ENCODE results near the gene FUT8.

The FUT8 gene

GRCh38 chr14:65491274-65491673, 78.7 kb downstream of the FUT8 start:
- DNase-seq: no peak
- Histone ChIP-seq H3K27ac (no peak overlapping the region), H3K27me3 (ENCODE audit: insufficient read depth, low read depth, severe bottlenecking) (no peaks in the 10 kb centered on the region), H3K4me3 (ENCODE audit: low read depth, low read length) (no peak overlapping the region), H3K36me3 (no peaks in the 10 kb centered on the region), H3K9me3 (ENCODE audit: severe bottlenecking) (no peaks in the 10 kb centered on the region)
- TF ChIP-seq CTCF (IDR thresholded peaks at IDR 0.05; ENCODE audit: low read depth, low read length): no peak

GRCh38 chr14:65492266-65492665, 79.7 kb downstream of the FUT8 start:
- no peaks in the 10 kb centered on the region for H3K27me3 ChIP-seq (ENCODE audit: insufficient read depth, low read depth, severe bottlenecking)
- no peak overlapping the region for H3K4me3 ChIP-seq (ENCODE audit: low read depth, low read length)
- no peak overlapping the region for H3K27ac ChIP-seq
- H3K36me3 ChIP-seq: no peaks in the 10 kb centered on the region
- H3K9me3 ChIP-seq (ENCODE audit: severe bottlenecking): no peaks in the 10 kb centered on the region
- no peak for DNase-seq
- TF ChIP-seq CTCF (IDR thresholded peaks at IDR 0.05; ENCODE audit: low read depth, low read length): no peak

- H3K27me3 ChIP-seq (ENCODE audit: insufficient read depth, low read depth, severe bottlenecking): no peaks in the 10 kb centered on the region
- DNase-seq: no peak
- no peak overlapping the region for H3K4me3 ChIP-seq (ENCODE audit: low read depth, low read length)
- no peak for TF ChIP-seq CTCF (IDR thresholded peaks at IDR 0.05; ENCODE audit: low read depth, low read length)
- H3K9me3 ChIP-seq (ENCODE audit: severe bottlenecking): no peaks in the 10 kb centered on the region
- H3K36me3 ChIP-seq: no peaks in the 10 kb centered on the region
- no peak overlapping the region for H3K27ac ChIP-seq
Observed at GRCh38 chr14:65495196-65495595, 82.7 kb downstream of the FUT8 start.

- TF ChIP-seq CTCF (IDR thresholded peaks at IDR 0.05; ENCODE audit: low read depth, low read length): no peak
- no peak overlapping the region for H3K4me3 ChIP-seq (ENCODE audit: low read depth, low read length)
- no peaks in the 10 kb centered on the region for H3K27me3 ChIP-seq (ENCODE audit: insufficient read depth, low read depth, severe bottlenecking)
- no peaks in the 10 kb centered on the region for H3K36me3 ChIP-seq
- H3K9me3 ChIP-seq (ENCODE audit: severe bottlenecking): no peaks in the 10 kb centered on the region
- DNase-seq: no peak
- no peak overlapping the region for H3K27ac ChIP-seq
Observed at GRCh38 chr14:65496178-65496993, 83.9 kb downstream of the FUT8 start.

GRCh38 chr14:65499138-65499537, 86.6 kb downstream of the FUT8 start:
- no peak for TF ChIP-seq CTCF (IDR thresholded peaks at IDR 0.05; ENCODE audit: low read depth, low read length)
- no peak overlapping the region for H3K4me3 ChIP-seq (ENCODE audit: low read depth, low read length)
- H3K27ac ChIP-seq: no peak overlapping the region

GRCh38 chr14:65500075-65500474, 87.5 kb downstream of the FUT8 start:
- DNase-seq: no peak
- Histone ChIP-seq H3K27ac (no peak overlapping the region), H3K27me3 (ENCODE audit: insufficient read depth, low read depth, severe bottlenecking) (no peaks in the 10 kb centered on the region), H3K36me3 (no peaks in the 10 kb centered on the region), H3K9me3 (ENCODE audit: severe bottlenecking) (no peaks in the 10 kb centered on the region), H3K4me3 (ENCODE audit: low read depth, low read length) (no peak overlapping the region)
- no peak for TF ChIP-seq CTCF (IDR thresholded peaks at IDR 0.05; ENCODE audit: low read depth, low read length)

More at GRCh38 chr14:65499138-65499537, 86.6 kb downstream of the FUT8 start:
- DNase-seq: no peak
- Histone ChIP-seq H3K36me3 (no peaks in the 10 kb centered on the region), H3K27me3 (ENCODE audit: insufficient read depth, low read depth, severe bottlenecking) (no peaks in the 10 kb centered on the region), H3K9me3 (ENCODE audit: severe bottlenecking) (no peaks in the 10 kb centered on the region)
